HEK293T (cell line): Measurements from ENCODE around the gene SATB1.

Experiments
- ARNT ChIP-seq: fragments of 450-650 bp; IDR thresholded peaks from 2 replicates; pipeline ENCODE4 v1.6.1; 2017; ENCODE audit warnings: mild to moderate bottlenecking
- BHLHE40 ChIP-seq: fragments of 450-650 bp; IDR thresholded peaks from 2 replicates; pipeline ENCODE4 v1.6.1; 2016; ENCODE audit warnings: mild to moderate bottlenecking, moderate library complexity, borderline replicate concordance
- CTBP1 ChIP-seq: fragments of 450-650 bp; IDR thresholded peaks from 2 replicates; pipeline ENCODE4 v1.6.1; 2016; ENCODE audit warnings: borderline replicate concordance
- ELF4 ChIP-seq: fragments of 450-650 bp; IDR thresholded peaks from 2 replicates; pipeline ENCODE4 v1.6.1; 2017; ENCODE audit warnings: antibody characterized with exemption
- FOXA1 ChIP-seq: fragments of 450-650 bp; IDR thresholded peaks from 2 replicates; pipeline ENCODE4 v1.6.1; 2016; ENCODE audit warnings: mild to moderate bottlenecking
- FOXM1 ChIP-seq: fragments of 450-650 bp; IDR thresholded peaks from 2 replicates; pipeline ENCODE4 v1.6.1; 2017; ENCODE audit warnings: mild to moderate bottlenecking, borderline replicate concordance
- HDGF ChIP-seq: fragments of 450-650 bp; IDR thresholded peaks from 2 replicates; pipeline ENCODE4 v1.6.1; 2017; ENCODE audit warnings: antibody characterized with exemption, borderline replicate concordance
- LEF1 ChIP-seq: fragments of 450-650 bp; IDR thresholded peaks from 2 replicates; pipeline ENCODE4 v1.6.1; 2017; ENCODE audit warnings: mild to moderate bottlenecking, borderline replicate concordance
- SP1 ChIP-seq: fragments of 450-650 bp; IDR thresholded peaks from 2 replicates; pipeline ENCODE4 v1.6.1; 2017
- SUZ12 ChIP-seq: fragments of 450-650 bp; IDR thresholded peaks from 2 replicates; pipeline ENCODE4 v1.6.1; 2016; ENCODE audit warnings: mild to moderate bottlenecking
- TARDBP ChIP-seq: fragments of 450-650 bp; IDR thresholded peaks from 2 replicates; pipeline ENCODE4 v1.6.1; 2016
- TF ChIP-seq, protein P1 (sequence below): fragments of 450-650 bp; IDR thresholded peaks from 2 replicates; pipeline ENCODE4 v1.6.1; 2016

DNA sequence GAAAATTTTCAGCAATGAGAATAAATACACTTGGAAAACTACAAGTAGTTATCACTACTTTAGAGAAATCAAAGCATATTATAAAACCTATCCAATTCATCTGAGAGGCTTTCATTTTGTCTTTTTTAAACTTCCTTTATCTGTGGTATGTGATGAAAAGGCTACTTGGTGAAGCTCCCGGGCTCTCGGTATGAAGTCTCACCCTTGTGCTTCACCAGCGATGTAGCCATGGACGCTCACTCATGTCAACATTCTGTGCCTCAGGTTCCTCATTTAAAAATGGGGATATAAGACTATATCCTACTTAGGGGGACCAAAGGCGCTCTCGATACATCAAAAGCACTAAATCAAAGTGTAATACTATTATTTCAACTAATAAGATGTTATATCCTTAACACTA lies 14.9 kb downstream of the SATB1 start:
- TF ChIP-seq SP1 (no peak), BHLHE40 (no peak), HDGF (no peak), FOXM1 (no peak), SUZ12 (no peak), CTBP1 (no peak), ARNT (no peak), TARDBP (no peak), FOXA1 (no peak), LEF1 (no peak), ELF4 (no peak)
- TF ChIP-seq, protein P1, sequence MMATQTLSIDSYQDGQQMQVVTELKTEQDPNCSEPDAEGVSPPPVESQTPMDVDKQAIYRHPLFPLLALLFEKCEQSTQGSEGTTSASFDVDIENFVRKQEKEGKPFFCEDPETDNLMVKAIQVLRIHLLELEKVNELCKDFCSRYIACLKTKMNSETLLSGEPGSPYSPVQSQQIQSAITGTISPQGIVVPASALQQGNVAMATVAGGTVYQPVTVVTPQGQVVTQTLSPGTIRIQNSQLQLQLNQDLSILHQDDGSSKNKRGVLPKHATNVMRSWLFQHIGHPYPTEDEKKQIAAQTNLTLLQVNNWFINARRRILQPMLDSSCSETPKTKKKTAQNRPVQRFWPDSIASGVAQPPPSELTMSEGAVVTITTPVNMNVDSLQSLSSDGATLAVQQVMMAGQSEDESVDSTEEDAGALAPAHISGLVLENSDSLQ: no peak
